VCaP (cell line): Measurements from ENCODE around the gene SPEF2.

Source experiments
- H3K27ac ChIP-seq: fragments of 450-650 bp; 2 replicates; pipeline ENCODE4 v1.5.1; 2017
- CTCF ChIP-seq: fragments of 450-650 bp; conservative IDR thresholded peaks from 2 replicates; pipeline ENCODE4 v1.5.1; 2017; ENCODE audit warnings: mild to moderate bottlenecking, moderate library complexity

The SPEF2 gene

DNA sequence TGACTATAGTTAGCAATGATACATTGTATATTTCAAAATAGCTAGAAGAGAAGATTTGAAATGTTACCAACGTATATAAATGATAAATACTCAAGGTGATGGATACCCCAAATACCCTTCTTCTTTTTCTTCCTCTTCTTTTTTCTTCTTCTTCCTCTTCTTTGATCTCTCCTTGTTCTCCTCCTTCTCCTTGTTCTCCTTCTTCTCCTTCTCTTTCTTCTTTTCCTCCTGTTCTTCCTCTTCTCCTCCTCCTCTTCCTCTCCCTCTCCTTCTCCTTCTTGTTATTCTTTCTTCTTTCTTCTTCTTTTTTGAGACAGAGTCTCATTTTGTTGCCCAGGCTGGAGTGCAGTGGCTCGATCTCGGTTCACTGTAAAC lies 616 bp upstream of the SPEF2 start:
- no peak overlapping the region for H3K27ac ChIP-seq

GRCh38 chr5:35618304-35618636 lies 607 bp downstream of the SPEF2 start:
- peak overlapping the region; percentile 7; the same call in 1 of the 2 replicates for H3K27ac ChIP-seq
- no peak for TF ChIP-seq CTCF

More for the DNA sequence above, 616 bp upstream of the SPEF2 start:
- TF ChIP-seq CTCF, result no peak

- H3K27ac ChIP-seq, result no peak overlapping the region
- TF ChIP-seq CTCF, result no peak
Observed at GRCh38 chr5:35618781-35619180, 1.1 kb downstream of the SPEF2 start.

DNA sequence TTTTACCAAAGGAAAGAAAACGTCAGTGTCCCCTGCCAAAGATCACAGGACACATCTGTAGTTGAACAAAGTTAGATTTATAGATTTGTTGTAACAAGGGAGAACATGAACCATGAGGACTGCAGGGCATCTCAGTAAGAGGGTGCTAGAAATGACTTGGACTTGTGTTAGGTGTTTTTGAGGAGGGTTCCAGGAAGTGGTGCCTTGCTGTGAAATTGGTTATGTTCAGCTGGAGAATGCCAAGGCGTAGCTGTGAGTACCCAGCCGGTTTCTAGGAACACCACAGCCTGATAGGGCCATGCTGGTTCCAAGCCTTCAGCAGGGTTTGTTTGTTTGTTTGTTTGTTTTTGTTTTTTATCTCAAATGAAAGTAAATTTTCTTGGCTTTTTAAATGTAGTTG lies 5.3 kb downstream of the SPEF2 start:
- TF ChIP-seq CTCF, result no peak
- peak overlapping the region; percentile 25 for H3K27ac ChIP-seq

- no peak for TF ChIP-seq CTCF
- H3K27ac ChIP-seq, result peak overlapping the region; percentile 25
Observed at GRCh38 chr5:35623991-35624390, 6.3 kb downstream of the SPEF2 start.

DNA sequence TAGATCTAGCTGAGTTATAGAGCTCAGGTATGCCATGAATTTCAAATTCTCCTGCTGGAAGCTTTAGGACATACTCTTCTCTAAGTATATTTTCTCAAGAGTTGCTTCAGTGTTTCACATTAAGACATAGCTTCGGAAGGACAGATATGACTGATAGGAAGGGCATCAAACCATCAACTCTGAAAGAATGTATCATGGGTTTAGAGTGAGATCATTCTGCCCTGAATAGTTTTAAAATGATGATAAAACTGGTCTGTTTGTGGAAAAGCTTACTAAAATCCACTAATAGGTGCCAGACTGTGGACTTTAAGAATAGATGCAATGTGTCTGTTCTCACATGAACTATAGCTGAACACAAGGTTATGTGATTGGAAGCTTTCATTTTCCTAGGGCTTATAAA lies 8.4 kb downstream of the SPEF2 start:
- no peak for TF ChIP-seq CTCF
- no peak overlapping the region for H3K27ac ChIP-seq

DNA sequence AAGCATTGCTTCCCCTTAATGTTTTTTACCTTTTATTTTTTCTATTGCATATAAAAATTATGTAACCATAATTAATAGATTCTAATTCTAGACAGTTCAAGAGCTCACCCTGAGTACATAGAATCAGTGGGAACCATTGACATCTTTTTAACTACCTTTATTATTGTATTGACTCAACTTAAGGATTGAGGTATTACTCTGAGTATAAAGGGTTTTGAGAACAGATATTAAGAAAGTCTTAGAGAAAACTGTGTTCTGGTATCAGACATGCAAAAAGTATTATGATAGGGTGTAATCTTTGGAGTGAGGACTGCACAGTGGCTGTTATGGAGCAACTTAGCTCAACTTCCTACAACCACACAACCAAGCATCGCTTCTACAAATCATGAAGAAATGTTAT lies 8.9 kb downstream of the SPEF2 start:
- no peak for TF ChIP-seq CTCF
- H3K27ac ChIP-seq, result no peak overlapping the region

GRCh38 chr5:35634326-35634725 lies 16.7 kb downstream of the SPEF2 start:
- no peak for TF ChIP-seq CTCF
- no peak overlapping the region for H3K27ac ChIP-seq
